Adrenal gland (tissue), 5 donors: Measurements from ENCODE around the gene CCDC136.

Experiments
- CTCF ChIP-seq, 6 experiments: fragments of 450-650 bp in 4 of 6; fragments of 200-600 bp in 2 of 6; sonication (generic) in 1 of 6; IDR thresholded peaks; 1 replicate in 5 of 6; 2 replicates in 1 of 6; pipeline versions ENCODE4 v1.5.1 to v1.8.0; 2016 to 2021; ENCODE audit warnings: antibody characterized with exemption in 6 of 6, mild to moderate bottlenecking in 2 of 6, moderate library complexity in 1 of 6
- POLR2A ChIP-seq, 2 donors: fragments of 450-650 bp; IDR thresholded peaks; one replicate each; pipeline ENCODE4 v1.6.1; 2017; ENCODE audit warnings: antibody characterized with exemption in 2 of 2, mild to moderate bottlenecking in 2 of 2, moderate library complexity in 1 of 2
- donor health status: DM: no; HTN: no; CAD: no.

GRCh38 chr7:128841171-128841690 is 49.5 kb downstream of the CCDC136 start:
- no peak for TF ChIP-seq CTCF (IDR thresholded peaks at IDR 0.05)
- no peak for TF ChIP-seq POLR2A (IDR thresholded peaks at IDR 0.05)
